Stimulated activated CD8-positive, alpha-beta memory T cell treated with anti-CD3 and anti-CD28 coated beads, Interleukin-7, amount 100 ng/mL, for 4 hours (primary cell): ENCODE measurements around the gene UPB1.

Experiments
- DNase-seq, 2 donors: peaks; one replicate each; pipeline ENCODE4 v3.0.0-alpha.2; 2020; ENCODE audit warnings: low read depth in 2 of 2

Gene UPB1

GRCh38 chr22:24565077-24565476 is 69.9 kb downstream of the UPB1 start:
- DNase-seq: no peak

GRCh38 chr22:24566899-24567511 is 71.9 kb downstream of the UPB1 start:
- DNase-seq: no peak

- no peak for DNase-seq
These were observed 72.5 kb downstream of the UPB1 start for GRCh38 chr22:24567668-24568067.

- DNase-seq: no peak
These were observed 76.1 kb downstream of the UPB1 start for GRCh38 chr22:24571266-24571665.

- no peak for DNase-seq
These were observed 81.6 kb downstream of the UPB1 start for GRCh38 chr22:24576778-24577177.
